Measurements from ENCODE around the gene UBASH3A. TPM values are rescaled to one million over a fixed set of nuclear protein-coding genes. Genes with fewer than 3 reads are reported as not detected.

UBASH3A gene
- total RNA-seq, 1 experiment from 2014 or later, result 0.07 TPM

Other genes with a start within 250 kb of the UBASH3A start
- gene ABCG1, start 184.8 kb upstream of the UBASH3A start, total RNA-seq (2021; ENCODE audit: unreplicated experiment), result 1.6 TPM
- gene TFF3, start 88.5 kb upstream of the UBASH3A start, total RNA-seq (2021; ENCODE audit: unreplicated experiment), result 0.22 TPM
- gene TFF2, start 52.9 kb upstream of the UBASH3A start, total RNA-seq (2021; ENCODE audit: unreplicated experiment), result not detected
- gene TFF1, start 37.4 kb upstream of the UBASH3A start, total RNA-seq (2021; ENCODE audit: unreplicated experiment), result 0.61 TPM
- gene TMPRSS3, start 7.8 kb upstream of the UBASH3A start, total RNA-seq (2021; ENCODE audit: unreplicated experiment), result not detected
- gene RSPH1, start 92.3 kb downstream of the UBASH3A start, total RNA-seq (2021; ENCODE audit: unreplicated experiment), result 1.5 TPM
- 15.0 TPM for gene SLC37A1, start 110.0 kb downstream of the UBASH3A start, total RNA-seq (2021; ENCODE audit: unreplicated experiment)
- 31.4 TPM for gene PDE9A, start 249.7 kb downstream of the UBASH3A start, total RNA-seq (2021; ENCODE audit: unreplicated experiment)

Data from HCT116 (cell line).